Endodermal cell (in vitro differentiated cells): ENCODE data around the gene TRIM15. TPM values are rescaled to one million over a fixed set of nuclear protein-coding genes. Genes with fewer than 3 reads are reported as not detected.

ENCODE experiments used
- DNase-seq: peaks from one replicate; pipeline ENCODE4 v3.0.0-alpha.2; 2017
- H3K27ac ChIP-seq: 2 replicates; pipeline ENCODE4 v1.5.1; 2013; ENCODE audit warnings: mild to moderate bottlenecking, low read depth, low read length, moderate library complexity
- H3K27me3 ChIP-seq: 2 replicates; pipeline ENCODE4 v1.6.1; 2013; ENCODE audit warnings: mild to moderate bottlenecking, low read length, moderate library complexity; ENCODE audit not compliant: insufficient read depth, control insufficient read depth, poor library complexity, severe bottlenecking
- H3K36me3 ChIP-seq: 2 replicates; pipeline ENCODE4 v1.7.0; 2013; ENCODE audit warnings: mild to moderate bottlenecking, low read length, moderate library complexity; ENCODE audit not compliant: control insufficient read depth, insufficient read depth
- H3K4me1 ChIP-seq: one replicate; pipeline ENCODE4 v1.7.0; 2013; ENCODE audit warnings: low read length; ENCODE audit not compliant: control insufficient read depth, insufficient read depth
- H3K4me3 ChIP-seq: 2 replicates; pipeline ENCODE4 v1.5.1; 2013; ENCODE audit warnings: mild to moderate bottlenecking, low read length, moderate library complexity
- H3K9ac ChIP-seq: 2 replicates; pipeline ENCODE4 v1.6.1; 2013; ENCODE audit warnings: mild to moderate bottlenecking, low read length, moderate library complexity; ENCODE audit not compliant: poor library complexity, severe bottlenecking; ENCODE audit errors: extremely low read depth
- H3K9me3 ChIP-seq: 2 replicates; pipeline ENCODE4 v1.6.1; 2013; ENCODE audit warnings: mild to moderate bottlenecking, low read length, moderate library complexity; ENCODE audit not compliant: control insufficient read depth
- H3K27ac Mint-ChIP-seq: 2 replicates; pipeline ENCODE4 v1.8.0; 2020; ENCODE audit warnings: mixed read lengths
- H3K27me3 Mint-ChIP-seq: 2 replicates; pipeline ENCODE4 v1.8.0; 2021; ENCODE audit warnings: mild to moderate bottlenecking, mixed read lengths; ENCODE audit not compliant: insufficient read depth
- H3K36me3 Mint-ChIP-seq: 2 replicates; pipeline ENCODE4 v1.8.0; 2020; ENCODE audit warnings: low read depth, mixed read lengths
- H3K4me1 Mint-ChIP-seq: 2 replicates; pipeline ENCODE4 v1.8.0; 2020; ENCODE audit warnings: mixed read lengths
- H3K4me3 Mint-ChIP-seq: 2 replicates; pipeline ENCODE4 v1.8.0; 2020; ENCODE audit warnings: mild to moderate bottlenecking, moderate library complexity, mixed read lengths
- H3K9me3 Mint-ChIP-seq: 2 replicates; pipeline ENCODE4 v1.8.0; 2020; ENCODE audit warnings: mild to moderate bottlenecking, mixed read lengths
- WGBS, 2 experiments: methylation state at CpG; one replicate each; pipeline versions ENCODE4 v1.1.5 to v1.1.7; 2013; ENCODE audit warnings: missing lambda C conversion rate in 2 of 2, mixed read lengths in 1 of 2; ENCODE audit not compliant: insufficient coverage in 1 of 2, insufficient read length in 1 of 2; 5-methylcytosine and 5-hydroxymethylcytosine counted together
- total RNA-seq, 2 donors: library from RNA; stranded (reverse); fragmentation: NEBNext Ultra II Directional in 1 of 2; extraction: Animal tissue kit (Norgen Biotek cat#: 25700) in 1 of 2; gene quantifications; 2 replicates in 1 of 2; 3 replicates in 1 of 2; pipeline ENCODE4 v1.2.1, GENCODE V29; 2021
- TF ChIP-seq, protein P1 (sequence below): fragments of 200-600 bp; sonication (generic); conservative IDR thresholded peaks from 2 replicates; pipeline ENCODE4 v1.5.0; 2021; ENCODE audit warnings: antibody characterized with exemption, mild to moderate bottlenecking

The TRIM15 gene
- total RNA-seq, 2 donors from 2014 or later, result not detected

GRCh38 chr6:30171677-30172471 is 8.5 kb downstream of the TRIM15 start:
- Histone ChIP-seq H3K9me3 (no peaks in the 10 kb centered on the region), H3K36me3 (no peaks in the 10 kb centered on the region), H3K27me3 (peaks cover 67% of the 10 kb centered on the region), H3K4me3 (no peak overlapping the region), H3K27ac (no peak overlapping the region), H3K4me1 (no peaks in the 10 kb centered on the region), H3K9ac (no peak overlapping the region)
- H3K36me3 Mint-ChIP-seq, result no peaks in the 10 kb centered on the region
- 42 to 45% methylated on average over 30 to 62 of the region's 62 CpGs for WGBS, 2 experiments
- no peaks in the 10 kb centered on the region for H3K9me3 Mint-ChIP-seq
- no peaks in the 10 kb centered on the region for H3K4me1 Mint-ChIP-seq
- H3K27ac Mint-ChIP-seq, result no peak overlapping the region
- H3K27me3 Mint-ChIP-seq, result peaks cover 81% of the 10 kb centered on the region
- H3K4me3 Mint-ChIP-seq, result peak overlapping the region; percentile 43
- TF ChIP-seq, protein P1, sequence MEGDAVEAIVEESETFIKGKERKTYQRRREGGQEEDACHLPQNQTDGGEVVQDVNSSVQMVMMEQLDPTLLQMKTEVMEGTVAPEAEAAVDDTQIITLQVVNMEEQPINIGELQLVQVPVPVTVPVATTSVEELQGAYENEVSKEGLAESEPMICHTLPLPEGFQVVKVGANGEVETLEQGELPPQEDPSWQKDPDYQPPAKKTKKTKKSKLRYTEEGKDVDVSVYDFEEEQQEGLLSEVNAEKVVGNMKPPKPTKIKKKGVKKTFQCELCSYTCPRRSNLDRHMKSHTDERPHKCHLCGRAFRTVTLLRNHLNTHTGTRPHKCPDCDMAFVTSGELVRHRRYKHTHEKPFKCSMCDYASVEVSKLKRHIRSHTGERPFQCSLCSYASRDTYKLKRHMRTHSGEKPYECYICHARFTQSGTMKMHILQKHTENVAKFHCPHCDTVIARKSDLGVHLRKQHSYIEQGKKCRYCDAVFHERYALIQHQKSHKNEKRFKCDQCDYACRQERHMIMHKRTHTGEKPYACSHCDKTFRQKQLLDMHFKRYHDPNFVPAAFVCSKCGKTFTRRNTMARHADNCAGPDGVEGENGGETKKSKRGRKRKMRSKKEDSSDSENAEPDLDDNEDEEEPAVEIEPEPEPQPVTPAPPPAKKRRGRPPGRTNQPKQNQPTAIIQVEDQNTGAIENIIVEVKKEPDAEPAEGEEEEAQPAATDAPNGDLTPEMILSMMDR, result peak; percentile 58
- DNase-seq, result peak; percentile 88

DNA sequence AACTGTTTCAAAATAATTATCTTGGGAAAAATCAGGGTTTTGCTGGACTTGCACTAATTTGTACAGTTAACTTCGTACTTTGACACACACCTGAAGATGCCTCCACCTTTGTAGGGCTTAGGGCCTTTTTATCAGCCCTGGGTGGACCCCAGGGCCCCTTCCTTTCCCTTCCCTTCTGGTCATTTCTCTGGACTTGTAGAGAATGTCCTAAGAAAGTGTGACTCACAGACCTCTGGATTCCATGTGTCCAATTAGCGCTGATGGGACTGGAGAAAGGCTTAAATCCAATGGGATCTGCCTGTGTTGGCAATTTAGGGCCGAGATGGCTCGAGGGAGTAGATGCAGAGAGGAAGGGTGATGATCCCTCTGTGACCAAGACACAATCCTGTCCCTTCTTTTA is 9.3 kb downstream of the TRIM15 start:
- H3K9me3 Mint-ChIP-seq, result no peaks in the 10 kb centered on the region
- Histone ChIP-seq H3K9ac (no peak overlapping the region), H3K4me3 (no peak overlapping the region), H3K36me3 (no peaks in the 10 kb centered on the region), H3K4me1 (no peaks in the 10 kb centered on the region), H3K9me3 (no peaks in the 10 kb centered on the region), H3K27ac (no peak overlapping the region), H3K27me3 (peaks cover 66% of the 10 kb centered on the region)
- no peak for DNase-seq
- WGBS, 2 experiments, result 91 to 94% methylated on average over 2 to 4 of the region's 4 CpGs
- no peak overlapping the region for H3K27ac Mint-ChIP-seq
- H3K36me3 Mint-ChIP-seq, result no peaks in the 10 kb centered on the region
- H3K4me3 Mint-ChIP-seq, result peak overlapping the region; percentile 43
- no peaks in the 10 kb centered on the region for H3K4me1 Mint-ChIP-seq
- H3K27me3 Mint-ChIP-seq, result peaks cover 82% of the 10 kb centered on the region
- TF ChIP-seq, protein P1, result no peak

- no peak overlapping the region for H3K4me3 ChIP-seq
- Mint-ChIP-seq H3K27me3 (peaks cover 79% of the 10 kb centered on the region), H3K36me3 (no peaks in the 10 kb centered on the region), H3K9me3 (peaks cover 9% of the 10 kb centered on the region), H3K4me3 (no peak overlapping the region), H3K4me1 (no peaks in the 10 kb centered on the region), H3K27ac (no peak overlapping the region)
- no peaks in the 10 kb centered on the region for H3K4me1 ChIP-seq
- TF ChIP-seq, protein P1, result no peak
- H3K27me3 ChIP-seq, result peaks cover 52% of the 10 kb centered on the region
- H3K9ac ChIP-seq, result no peak overlapping the region
- WGBS, 2 experiments, result no CpG with 5 or more reads among the region's 2 CpGs
- DNase-seq, result no peak
- H3K27ac ChIP-seq, result no peak overlapping the region
- H3K36me3 ChIP-seq, result no peaks in the 10 kb centered on the region
- peaks cover 8% of the 10 kb centered on the region for H3K9me3 ChIP-seq
These were observed 12.4 kb downstream of the TRIM15 start for GRCh38 chr6:30175765-30176164.
